ENCODE results near the gene ARF3. TPM values are rescaled to one million over a fixed set of nuclear protein-coding genes. Genes with fewer than 3 reads are reported as not detected.

ARF3 gene
- total and polyA plus RNA-seq, 2 donors (not counting 3 experiments of a cell fraction or from before 2014, with no cell fraction given) = 149 to 172 TPM

DNA sequence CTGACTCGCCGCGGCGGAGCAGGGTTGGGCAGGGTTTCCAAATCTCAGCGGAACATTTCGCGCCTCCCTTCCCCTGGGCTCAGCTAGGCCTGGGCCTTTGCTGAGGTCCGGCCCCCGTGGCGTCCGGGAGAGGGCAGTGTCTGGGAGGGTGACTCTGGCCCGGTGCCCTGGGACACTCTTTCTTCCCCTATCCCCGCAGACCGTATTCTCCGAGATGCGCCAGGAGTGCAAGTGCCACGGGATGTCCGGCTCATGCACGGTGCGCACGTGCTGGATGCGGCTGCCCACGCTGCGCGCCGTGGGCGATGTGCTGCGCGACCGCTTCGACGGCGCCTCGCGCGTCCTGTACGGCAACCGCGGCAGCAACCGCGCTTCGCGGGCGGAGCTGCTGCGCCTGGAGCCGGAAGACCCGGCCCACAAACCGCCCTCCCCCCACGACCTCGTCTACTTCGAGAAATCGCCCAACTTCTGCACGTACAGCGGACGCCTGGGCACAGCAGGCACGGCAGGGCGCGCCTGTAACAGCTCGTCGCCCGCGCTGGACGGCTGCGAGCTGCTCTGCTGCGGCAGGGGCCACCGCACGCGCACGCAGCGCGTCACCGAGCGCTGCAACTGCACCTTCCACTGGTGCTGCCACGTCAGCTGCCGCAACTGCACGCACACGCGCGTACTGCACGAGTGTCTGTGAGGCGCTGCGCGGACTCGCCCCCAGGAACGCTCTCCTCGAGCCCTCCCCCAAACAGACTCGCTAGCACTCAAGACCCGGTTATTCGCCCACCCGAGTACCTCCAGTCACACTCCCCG, 23.9 kb upstream of the ARF3 start:
- CTCF ChIA-PET = interaction anchor here (0.6 to 11.2 kb wide), 7 partner anchors 7 to 128 kb away, joined by 3 to 175 read pairs (median 8); partner anchors contain the start of genes DDN and FKBP11
- no peak overlapping the region for H3K27ac ChIP-seq (ENCODE audit: insufficient read depth, low read depth, low read length)
- dilution Hi-C loops (cut with MboI; ENCODE audit: extremely low pct_ligation_motif_present, low sequenced_read_pairs) = no loop called here
- H3K4me2 ChIP-seq (ENCODE audit: insufficient read depth, low read length) = no peak overlapping the region
- H3K9me3 ChIP-seq (replicated peaks; ENCODE audit: control insufficient read depth, insufficient read depth, low read length) = no peaks in the 10 kb centered on the region
- peak overlapping the region; percentile 47 for H2AFZ ChIP-seq (ENCODE audit: low read depth, low read length)
- TF ChIP-seq EZH2 (IDR thresholded peaks at IDR 0.05; ENCODE audit: borderline replicate concordance, low read depth, low read length, severe bottlenecking) = peak; percentile 13
- no peak for TF ChIP-seq POLR2AphosphoS5 (IDR thresholded peaks at IDR 0.05; ENCODE audit: insufficient read depth, low read depth, low read length)
- TF ChIP-seq MYC (IDR thresholded peaks at IDR 0.05; ENCODE audit: low read depth, low read length) = no peak
- TF ChIP-seq JUN (IDR thresholded peaks at IDR 0.05; ENCODE audit: borderline replicate concordance, insufficient read depth, insufficient read length, low read depth) = no peak
- TF ChIP-seq GATA2 (IDR thresholded peaks at IDR 0.05; ENCODE audit: insufficient read depth, insufficient read length, low read depth, low read length) = no peak
- no peak for TF ChIP-seq POLR2A (IDR thresholded peaks at IDR 0.05; ENCODE audit: low read depth, low read length)
- peak; percentile 4 to 26 for TF ChIP-seq CTCF (IDR thresholded peaks at IDR 0.05; ENCODE audit: extremely low read depth in 1 of 2, insufficient read depth in 1 of 2, low read depth in 1 of 2, low read length in 2 of 2)
- H3K27me3 ChIP-seq (ENCODE audit: control insufficient read depth in 2 of 2, insufficient read depth in 2 of 2, low read length in 2 of 2) = peaks cover 78 to 85% of the 10 kb centered on the region in 2 experiments
- no peaks in the 10 kb centered on the region for H3K79me2 ChIP-seq (ENCODE audit: control insufficient read depth, insufficient read depth, low read length)
- no peaks in the 10 kb centered on the region for H3K9me1 ChIP-seq (replicated peaks; ENCODE audit: control insufficient read depth, extremely low read depth, insufficient read depth, low read length)
- no peak overlapping the region for H3K9ac ChIP-seq (replicated peaks; ENCODE audit: extremely low read depth, insufficient read depth, low read length)
- intact Hi-C loops (cut with micrococcal nuclease) = no loop called here
- H4K20me1 ChIP-seq (replicated peaks; ENCODE audit: control insufficient read depth, extremely low read depth, insufficient read depth, low read length) = no peaks in the 10 kb centered on the region
- BruUV-seq (replicated peaks) = no TSS peak
- FAIRE-seq (peak; percentile 59), DNase-seq (ENCODE audit: low read depth, low spot score) (no peak)
- POLR2A ChIA-PET = no interaction called here
- H3K4me1 ChIP-seq (ENCODE audit: control insufficient read depth, extremely low read depth, insufficient read depth, low read length) = peaks cover 13% of the 10 kb centered on the region
- H3K4me3 ChIP-seq (replicated peaks in 1 of 3; ENCODE audit: insufficient read depth in 1 of 3, low read depth in 1 of 3, low read length in 3 of 3) = no peak overlapping the region
- no peaks in the 10 kb centered on the region for H3K36me3 ChIP-seq (ENCODE audit: control insufficient read depth in 2 of 2, extremely low read depth in 1 of 2, insufficient read depth in 2 of 2, low read length in 2 of 2)

Measured in endothelial cell of umbilical vein (primary cell).